Spleen (tissue), 11 donors: ENCODE measurements around the gene SHC4. TPM values are rescaled to one million over a fixed set of nuclear protein-coding genes. Genes with fewer than 3 reads are reported as not detected.

ENCODE experiments used
- DNase-seq: peaks from one replicate; pipeline ENCODE4 v3.0.0-alpha.2; 2020
- H3K27ac ChIP-seq, 8 donors: fragments of 200-600 bp; sonication (generic) in 7 of 8; 1 replicate in 4 of 8; 2 replicates in 4 of 8; pipeline versions ENCODE4 v1.5.0 to v1.8.0; 2016 to 2021; ENCODE audit warnings: inconsistent platforms in 4 of 8, mild to moderate bottlenecking in 4 of 8, moderate library complexity in 1 of 8
- H3K27me3 ChIP-seq, 7 donors: fragments of 200-600 bp; sonication (generic) in 6 of 7; replicated peaks in 1 of 7; 1 replicate in 4 of 7; 2 replicates in 3 of 7; pipeline versions ENCODE4 v1.5.0 to v1.8.0; 2016 to 2021; ENCODE audit warnings: inconsistent platforms in 3 of 7, mild to moderate bottlenecking in 1 of 7
- H3K36me3 ChIP-seq, 6 donors: fragments of 200-600 bp; sonication (generic) in 5 of 6; 1 replicate in 4 of 6; 2 replicates in 2 of 6; pipeline versions ENCODE4 v1.5.0 to v1.8.0; 2016 to 2021; ENCODE audit warnings: inconsistent platforms in 2 of 6
- H3K4me1 ChIP-seq, 6 donors: fragments of 200-600 bp; sonication (generic) in 5 of 6; 1 replicate in 3 of 6; 2 replicates in 3 of 6; pipeline versions ENCODE4 v1.5.0 to v1.8.0; 2016 to 2021; ENCODE audit warnings: inconsistent platforms in 3 of 6
- H3K4me3 ChIP-seq, 8 donors: fragments of 200-600 bp; sonication (generic) in 7 of 8; 1 replicate in 4 of 8; 2 replicates in 4 of 8; pipeline versions ENCODE4 v1.5.0 to v1.8.0; 2016 to 2021; ENCODE audit warnings: inconsistent platforms in 4 of 8, mild to moderate bottlenecking in 4 of 8, moderate library complexity in 2 of 8
- H3K9me3 ChIP-seq, 8 donors: fragments of 200-600 bp; sonication (generic) in 7 of 8; 1 replicate in 4 of 8; 2 replicates in 4 of 8; pipeline versions ENCODE4 v1.5.0 to v1.8.0; 2016 to 2021; ENCODE audit warnings: inconsistent platforms in 4 of 8
- CTCF ChIP-seq, 11 experiments: fragments of 200-600 bp in 7 of 11; fragments of 450-650 bp in 4 of 11; sonication (generic) in 4 of 11; IDR thresholded peaks in 8 of 11; conservative IDR thresholded peaks in 3 of 11; 1 replicate in 7 of 11; 2 replicates in 4 of 11; pipeline versions ENCODE4 v1.4.0 to v1.8.0; 2016 to 2021; ENCODE audit warnings: antibody characterized with exemption in 11 of 11, inconsistent platforms in 4 of 11, mild to moderate bottlenecking in 1 of 11
- POLR2A ChIP-seq, 3 donors: fragments of 450-650 bp; IDR thresholded peaks; one replicate each; pipeline ENCODE4 v1.5.1; 2017; ENCODE audit warnings: antibody characterized with exemption in 3 of 3, mild to moderate bottlenecking in 1 of 3
- POLR2AphosphoS5 ChIP-seq, 3 donors: sonication (generic); formaldehyde crosslinking; IDR thresholded peaks; one replicate each; pipeline ENCODE4 v1.5.1; 2017; ENCODE audit warnings: antibody characterized with exemption in 3 of 3
- WGBS, 5 donors: extraction: QIAGEN DNeasy Blood & Tissue Kit in 3 of 5; methylation state at CpG; one replicate each; pipeline versions ENCODE4 v1.1.5 to v1.1.7; 2013 to 2018; 5-methylcytosine and 5-hydroxymethylcytosine counted together
- intact Hi-C: fragments of 100-400 bp; cut with DNase I; formaldehyde crosslinking; loops from one replicate; pipeline ENCODE4 v1.15.0; 2023; ENCODE audit warnings: low total_unique reads
- polyA plus RNA-seq, 3 donors: library from polyadenylated mRNA; stranded (reverse); fragments of 200-250 nt; gene quantifications; one replicate each; pipeline ENCODE4 v1.2.1, GENCODE V29; 2013
- total RNA-seq, 7 donors: library from RNA; depleted of rRNA in 3 of 7; stranded (reverse); fragments of >200 nt in 3 of 7; fragmentation: NEBNext Ultra II Directional in 4 of 7; extraction: Animal tissue kit (Norgen Biotek cat#: 25700) in 4 of 7; gene quantifications; one replicate each; pipeline versions ENCODE4 v1.1.0 to v1.2.1, GENCODE V29; 2016 to 2021
- donor health status: healthy with polysubstance abuse.
- donor health status: DM: no; HTN: no; CAD: no; lungs with moderate emphysema.
- donor health status: DM: no; HTN: no; CAD: no.
- donor health status: Bipolar disorder and iron deficiency.
- donor health status: healthy.
- donor health status: DM: no; HTN: no; CAD: no.
- donor health status: DM: yes; HTN: yes; CAD: no.

Gene SHC4
- total and polyA plus RNA-seq, 10 donors, result 0.20 to 0.42 (median 0.27) TPM; not detected in 5

GRCh38 chr15:48955967-48956366 lies 7.8 kb downstream of the SHC4 start:
- no peaks in the 10 kb centered on the region for H3K9me3 ChIP-seq
- 66 to 89% (median 84%) methylated on average over 3 of the region's 3 CpGs for WGBS, 5 donors
- TF ChIP-seq POLR2AphosphoS5 (IDR thresholded peaks at IDR 0.05) (no peak), CTCF (IDR thresholded peaks at IDR 0.05 in 8 of 11, conservative IDR thresholded peaks at IDR 0.05 in 3 of 11) (no peak), POLR2A (IDR thresholded peaks at IDR 0.05) (no peak)
- H3K4me3 ChIP-seq, result no peak overlapping the region
- H3K27me3 ChIP-seq, result no peaks in the 10 kb centered on the region
- H3K27ac ChIP-seq, result no peak overlapping the region
- intact Hi-C loops, result no loop called here
- no peaks in the 10 kb centered on the region for H3K36me3 ChIP-seq
- DNase-seq, result no peak
- H3K4me1 ChIP-seq, result no peaks in the 10 kb centered on the region

- Histone ChIP-seq H3K27me3 (no peaks in the 10 kb centered on the region), H3K36me3 (no peaks in the 10 kb centered on the region), H3K4me1 (no peaks in the 10 kb centered on the region), H3K4me3 (no peak overlapping the region), H3K9me3 (no peaks in the 10 kb centered on the region), H3K27ac (no peak overlapping the region)
- intact Hi-C loops, result no loop called here
- TF ChIP-seq CTCF (IDR thresholded peaks at IDR 0.05 in 8 of 11, conservative IDR thresholded peaks at IDR 0.05 in 3 of 11), result no peak
- TF ChIP-seq POLR2A (IDR thresholded peaks at IDR 0.05), result no peak
- DNase-seq, result no peak
- WGBS, 5 donors, result 91 to 97% (median 95%) methylated on average over 4 of the region's 4 CpGs
Measured at GRCh38 chr15:48955370-48955769, 8.3 kb downstream of the SHC4 start.

GRCh38 chr15:48954538-48954937 lies 9.2 kb downstream of the SHC4 start:
- Histone ChIP-seq H3K9me3 (no peaks in the 10 kb centered on the region), H3K27me3 (no peaks in the 10 kb centered on the region), H3K36me3 (no peaks in the 10 kb centered on the region), H3K4me1 (no peaks in the 10 kb centered on the region), H3K27ac (no peak overlapping the region), H3K4me3 (no peak overlapping the region)
- TF ChIP-seq POLR2AphosphoS5 (IDR thresholded peaks at IDR 0.05), result no peak
- no peak for TF ChIP-seq CTCF (IDR thresholded peaks at IDR 0.05 in 8 of 11, conservative IDR thresholded peaks at IDR 0.05 in 3 of 11)
- TF ChIP-seq POLR2A (IDR thresholded peaks at IDR 0.05), result no peak
- DNase-seq, result no peak
- intact Hi-C loops, result no loop called here
- 72 to 90% (median 87%) methylated on average over 5 of the region's 5 CpGs for WGBS, 5 donors

- 86 to 97% (median 89%) methylated on average over 1 of the region's 1 CpG for WGBS, 5 donors
- TF ChIP-seq CTCF (IDR thresholded peaks at IDR 0.05 in 8 of 11, conservative IDR thresholded peaks at IDR 0.05 in 3 of 11) (no peak), POLR2AphosphoS5 (IDR thresholded peaks at IDR 0.05) (no peak), POLR2A (IDR thresholded peaks at IDR 0.05) (no peak)
Measured at GRCh38 chr15:48946840-48947187, 16.9 kb downstream of the SHC4 start.

More at GRCh38 chr15:48946840-48947187, 16.9 kb downstream of the SHC4 start:
- Histone ChIP-seq H3K9me3 (no peaks in the 10 kb centered on the region), H3K4me1 (no peaks in the 10 kb centered on the region), H3K36me3 (no peaks in the 10 kb centered on the region), H3K27me3 (no peaks in the 10 kb centered on the region), H3K4me3 (no peak overlapping the region), H3K27ac (no peak overlapping the region)
- intact Hi-C loops, result no loop called here
- no peak for DNase-seq
